Neural progenitor cell (in vitro differentiated cells): ENCODE data around the gene UNC93A. TPM values are rescaled to one million over a fixed set of nuclear protein-coding genes. Genes with fewer than 3 reads are reported as not detected.
"Not testable (repeated sequence)": the region's sequence is repeated elsewhere in the genome, so short reads cannot be mapped to it uniquely, and the experiment has no call there.

ENCODE experiments used
- DNase-seq: peaks from one replicate; pipeline ENCODE4 v3.0.0-alpha.2; 2016; ENCODE audit warnings: low spot score
- H2AFZ ChIP-seq: fragments of 200-600 bp; sonication (generic); replicated peaks from 2 replicates; pipeline ENCODE4 v1.6.1; 2016; ENCODE audit warnings: antibody characterized with exemption
- H3F3A ChIP-seq: fragments of 200-600 bp; sonication (generic); 2 replicates; pipeline ENCODE4 v1.6.1; 2016; ENCODE audit warnings: antibody characterized with exemption, low read depth
- H3K27ac ChIP-seq: fragments of 200-600 bp; sonication (generic); 2 replicates; pipeline ENCODE4 v1.5.1; 2016; ENCODE audit warnings: mild to moderate bottlenecking
- H3K27me3 ChIP-seq: fragments of 200-600 bp; sonication (generic); 2 replicates; pipeline ENCODE4 v1.6.1; 2016; ENCODE audit warnings: mild to moderate bottlenecking, moderate library complexity
- H3K36me3 ChIP-seq: fragments of 200-600 bp; sonication (generic); 2 replicates; pipeline ENCODE4 v1.5.1; 2016
- H3K4me1 ChIP-seq: fragments of 200-600 bp; sonication (generic); 2 replicates; pipeline ENCODE4 v1.6.1; 2016; ENCODE audit warnings: mixed run types
- H3K4me2 ChIP-seq: fragments of 200-600 bp; sonication (generic); 2 replicates; pipeline ENCODE4 v1.6.1; 2016
- H3K4me3 ChIP-seq: fragments of 200-600 bp; sonication (generic); 2 replicates; pipeline ENCODE4 v1.5.1; 2016
- H3K79me2 ChIP-seq: fragments of 200-600 bp; sonication (generic); 2 replicates; pipeline ENCODE4 v1.6.1; 2016; ENCODE audit warnings: low read depth
- H3K9ac ChIP-seq: fragments of 200-600 bp; sonication (generic); 2 replicates; pipeline ENCODE4 v1.6.1; 2016
- H3K9me3 ChIP-seq: fragments of 200-600 bp; sonication (generic); 2 replicates; pipeline ENCODE4 v1.5.1; 2016; ENCODE audit warnings: low read depth
- H4K20me1 ChIP-seq: fragments of 200-600 bp; sonication (generic); 2 replicates; pipeline ENCODE4 v1.6.1; 2016; ENCODE audit warnings: low read depth
- H3K27ac Mint-ChIP-seq: 3 replicates; pipeline ENCODE4 v1.8.0; 2021; ENCODE audit warnings: mixed read lengths
- H3K27me3 Mint-ChIP-seq: 2 replicates; pipeline ENCODE4 v1.8.0; 2022; ENCODE audit warnings: low read depth, mild to moderate bottlenecking, inconsistent platforms, moderate library complexity, mixed read lengths; ENCODE audit not compliant: insufficient read depth
- H3K36me3 Mint-ChIP-seq: 3 replicates; pipeline ENCODE4 v1.8.0; 2021; ENCODE audit warnings: mixed read lengths
- H3K4me1 Mint-ChIP-seq: 3 replicates; pipeline ENCODE4 v1.8.0; 2021; ENCODE audit warnings: mixed read lengths
- H3K4me3 Mint-ChIP-seq: 3 replicates; pipeline ENCODE4 v1.8.0; 2021; ENCODE audit warnings: mild to moderate bottlenecking, moderate library complexity, mixed read lengths
- H3K9me3 Mint-ChIP-seq: 3 replicates; pipeline ENCODE4 v1.8.0; 2020; ENCODE audit warnings: mixed read lengths
- CTCF ChIP-seq: fragments of 200-600 bp; sonication (generic); IDR thresholded peaks from 2 replicates; pipeline ENCODE4 v1.5.1; 2017; ENCODE audit warnings: antibody characterized with exemption, mild to moderate bottlenecking
- EZH2 ChIP-seq: fragments of 200-600 bp; sonication (generic); IDR thresholded peaks from 2 replicates; pipeline ENCODE4 v1.6.1; 2017; ENCODE audit warnings: antibody characterized with exemption, mild to moderate bottlenecking, moderate library complexity
- EZH2phosphoT487 ChIP-seq: fragments of 200-600 bp; sonication (generic); IDR thresholded peaks from 2 replicates; pipeline ENCODE4 v1.6.1; 2017; ENCODE audit warnings: antibody characterized with exemption
- total RNA-seq: library from RNA; depleted of rRNA; stranded (reverse); fragments of >200 nt; gene quantifications from 2 replicates; pipeline ENCODE4 v1.2.3, GENCODE V29; 2015; ENCODE audit warnings: low replicate concordance

UNC93A gene
- total RNA-seq, 1 donor from 2014 or later, result not detected

- H3K4me1 ChIP-seq, result peaks cover 15% of the 10 kb centered on the region
- peaks cover 26% of the 10 kb centered on the region for H3K27me3 ChIP-seq
- no peaks in the 10 kb centered on the region for H4K20me1 ChIP-seq
- no peak overlapping the region for H3K27ac ChIP-seq
- H3K9me3 ChIP-seq, result no peaks in the 10 kb centered on the region
- peaks cover 21% of the 10 kb centered on the region for H3K27me3 Mint-ChIP-seq
- no peak overlapping the region for H3K27ac Mint-ChIP-seq
- peaks cover 9% of the 10 kb centered on the region for H3K36me3 Mint-ChIP-seq
- no peaks in the 10 kb centered on the region for H3K36me3 ChIP-seq
- no peaks in the 10 kb centered on the region for H3K79me2 ChIP-seq
- no peak overlapping the region for H2AFZ ChIP-seq
- no peak overlapping the region for H3K4me3 ChIP-seq
- no peak for TF ChIP-seq EZH2
- TF ChIP-seq EZH2phosphoT487, result no peak
- TF ChIP-seq CTCF, result no peak
- H3K4me2 ChIP-seq, result peak overlapping the region; percentile 74
- H3K9me3 Mint-ChIP-seq, result peaks cover 22% of the 10 kb centered on the region
- no peak overlapping the region for H3K9ac ChIP-seq
- H3F3A ChIP-seq, result peaks cover 12% of the 10 kb centered on the region
- H3K4me1 Mint-ChIP-seq, result peaks cover 26% of the 10 kb centered on the region
- peak overlapping the region; percentile 84 for H3K4me3 Mint-ChIP-seq
- no peak for DNase-seq
Observed at GRCh38 chr6:167351656-167352345, 60.7 kb downstream of the UNC93A start.

- Histone ChIP-seq H4K20me1 (no peaks in the 10 kb centered on the region), H3K27ac (no peak overlapping the region), H3K9ac (peak overlapping the region; percentile 12), H3K27me3 (no peaks in the 10 kb centered on the region), H3K4me1 (peaks cover 10% of the 10 kb centered on the region), H3K4me2 (no peak overlapping the region), H3K9me3 (no peaks in the 10 kb centered on the region), H2AFZ (peak overlapping the region; percentile 24), H3K4me3 (no peak overlapping the region), H3K79me2 (no peaks in the 10 kb centered on the region), H3K36me3 (no peaks in the 10 kb centered on the region), H3F3A (peaks cover 3% of the 10 kb centered on the region)
- Mint-ChIP-seq H3K4me1 (peaks cover 3% of the 10 kb centered on the region), H3K9me3 (peaks cover 18% of the 10 kb centered on the region), H3K27me3 (peaks cover 2% of the 10 kb centered on the region), H3K4me3 (no peak overlapping the region), H3K27ac (no peak overlapping the region), H3K36me3 (peaks cover 7% of the 10 kb centered on the region)
- DNase-seq, result no peak
- TF ChIP-seq EZH2 (no peak), CTCF (no peak)
Observed at GRCh38 chr6:167356874-167357273, 65.8 kb downstream of the UNC93A start.

- not testable (repeated sequence) for H3K27me3 ChIP-seq, H3K9me3 ChIP-seq, H3K4me3 Mint-ChIP-seq, H4K20me1 ChIP-seq, H3K36me3 Mint-ChIP-seq, H3K27ac ChIP-seq, H3K4me1 Mint-ChIP-seq, H3K9ac ChIP-seq, H2AFZ ChIP-seq, H3F3A ChIP-seq, H3K4me3 ChIP-seq, H3K4me2 ChIP-seq, H3K27me3 Mint-ChIP-seq, H3K9me3 Mint-ChIP-seq, H3K27ac Mint-ChIP-seq, H3K79me2 ChIP-seq, DNase-seq, H3K36me3 ChIP-seq
- H3K4me1 ChIP-seq, result peaks cover 10% of the 10 kb centered on the region
Observed at GRCh38 chr6:167358394-167358793, 67.3 kb downstream of the UNC93A start.

GRCh38 chr6:167361170-167361569 is 70.1 kb downstream of the UNC93A start:
- not testable (repeated sequence) for H3K36me3 ChIP-seq, H3K4me1 Mint-ChIP-seq, DNase-seq, H3F3A ChIP-seq, H3K27me3 Mint-ChIP-seq, H3K9ac ChIP-seq, H2AFZ ChIP-seq, H3K4me3 ChIP-seq, H3K36me3 Mint-ChIP-seq, H3K4me2 ChIP-seq, H4K20me1 ChIP-seq, H3K4me3 Mint-ChIP-seq, H3K27ac ChIP-seq, H3K79me2 ChIP-seq, H3K9me3 Mint-ChIP-seq, H3K9me3 ChIP-seq, H3K27me3 ChIP-seq, H3K27ac Mint-ChIP-seq
- H3K4me1 ChIP-seq, result peaks cover 10% of the 10 kb centered on the region

Other genes starting within 250 kb of the UNC93A start
- gene CCR6, start 168.2 kb upstream of the UNC93A start, total RNA-seq, result not detected in 2 replicates
- not detected in 2 replicates for gene GPR31, start 133.3 kb upstream of the UNC93A start, total RNA-seq
- not detected in 2 replicates for gene TTLL2, start 33.8 kb downstream of the UNC93A start, total RNA-seq